D721Med (cell line): Measurements from ENCODE around the gene ALDH8A1.
A peak's percentile ranks its signal among the peaks of the same experiment; 100 is the strongest.

Experiments
- DNase-seq: peaks from one replicate; pipeline ENCODE4 v3.0.0; 2011; ENCODE audit warnings: low spot score; ENCODE audit not compliant: insufficient read length
- FAIRE-seq: peaks from 2 replicates; lab custom pipeline; 2011; peaks lifted over from hg19 to GRCh38; lab: Jason Lieb, UNC
- TF ChIP-seq, protein P1 (sequence below): IDR thresholded peaks from 2 replicates; pipeline ENCODE4 v1.5.1; 2012; ENCODE audit warnings: mild to moderate bottlenecking, control low read depth; ENCODE audit not compliant: insufficient read depth; ENCODE audit errors: missing control alignments

The ALDH8A1 gene

DNA sequence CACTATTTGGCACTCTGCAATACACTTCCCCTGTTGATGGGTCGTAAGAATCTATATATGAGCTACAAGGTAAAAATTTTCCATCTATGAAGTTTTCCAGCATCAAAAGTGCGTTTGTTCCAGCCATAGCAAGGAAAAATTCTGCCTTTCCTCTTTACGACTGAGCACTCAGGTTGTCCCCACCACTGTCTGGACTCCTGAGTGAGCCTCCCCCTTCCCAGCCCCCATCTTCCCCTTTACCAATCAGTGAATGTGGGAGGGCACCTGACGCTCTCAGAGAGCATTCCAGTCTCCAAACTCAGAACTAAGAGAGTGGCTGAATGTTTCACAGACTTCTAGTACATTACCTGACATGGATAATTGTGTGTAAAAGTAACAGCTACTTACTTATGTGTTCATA lies at the start of gene ALDH8A1:
TSS of gene ALDH8A1 (minus strand) at position 175 of the 400 bp plus-strand sequence. CDS start at position 127, 48 bp downstream.
- DNase-seq = no peak
- FAIRE-seq = no peak

DNA sequence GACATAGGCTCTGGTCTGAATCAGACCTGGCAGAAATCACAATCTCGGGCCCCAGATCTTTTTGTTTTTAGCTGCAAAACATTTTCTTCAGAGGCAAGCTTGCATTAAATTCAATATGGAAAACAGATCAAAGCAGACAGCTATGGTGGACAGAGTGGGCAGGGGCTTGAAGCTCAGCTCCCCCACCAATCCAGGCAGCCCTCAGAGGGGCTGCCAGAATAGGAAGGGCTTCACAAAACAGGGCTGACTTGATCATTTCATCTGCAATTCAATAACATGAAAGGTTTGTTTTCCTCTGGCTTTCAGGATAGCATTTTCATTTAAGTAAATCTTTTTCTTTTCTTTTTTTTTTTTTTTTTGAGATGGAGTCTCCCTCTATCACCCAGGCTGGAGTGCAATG lies 49.2 kb upstream of the ALDH8A1 start:
- no peak for FAIRE-seq
- no peak for DNase-seq

More for the DNA sequence above, at the start of gene ALDH8A1:
- TF ChIP-seq, protein P1, sequence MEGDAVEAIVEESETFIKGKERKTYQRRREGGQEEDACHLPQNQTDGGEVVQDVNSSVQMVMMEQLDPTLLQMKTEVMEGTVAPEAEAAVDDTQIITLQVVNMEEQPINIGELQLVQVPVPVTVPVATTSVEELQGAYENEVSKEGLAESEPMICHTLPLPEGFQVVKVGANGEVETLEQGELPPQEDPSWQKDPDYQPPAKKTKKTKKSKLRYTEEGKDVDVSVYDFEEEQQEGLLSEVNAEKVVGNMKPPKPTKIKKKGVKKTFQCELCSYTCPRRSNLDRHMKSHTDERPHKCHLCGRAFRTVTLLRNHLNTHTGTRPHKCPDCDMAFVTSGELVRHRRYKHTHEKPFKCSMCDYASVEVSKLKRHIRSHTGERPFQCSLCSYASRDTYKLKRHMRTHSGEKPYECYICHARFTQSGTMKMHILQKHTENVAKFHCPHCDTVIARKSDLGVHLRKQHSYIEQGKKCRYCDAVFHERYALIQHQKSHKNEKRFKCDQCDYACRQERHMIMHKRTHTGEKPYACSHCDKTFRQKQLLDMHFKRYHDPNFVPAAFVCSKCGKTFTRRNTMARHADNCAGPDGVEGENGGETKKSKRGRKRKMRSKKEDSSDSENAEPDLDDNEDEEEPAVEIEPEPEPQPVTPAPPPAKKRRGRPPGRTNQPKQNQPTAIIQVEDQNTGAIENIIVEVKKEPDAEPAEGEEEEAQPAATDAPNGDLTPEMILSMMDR = no peak

DNA sequence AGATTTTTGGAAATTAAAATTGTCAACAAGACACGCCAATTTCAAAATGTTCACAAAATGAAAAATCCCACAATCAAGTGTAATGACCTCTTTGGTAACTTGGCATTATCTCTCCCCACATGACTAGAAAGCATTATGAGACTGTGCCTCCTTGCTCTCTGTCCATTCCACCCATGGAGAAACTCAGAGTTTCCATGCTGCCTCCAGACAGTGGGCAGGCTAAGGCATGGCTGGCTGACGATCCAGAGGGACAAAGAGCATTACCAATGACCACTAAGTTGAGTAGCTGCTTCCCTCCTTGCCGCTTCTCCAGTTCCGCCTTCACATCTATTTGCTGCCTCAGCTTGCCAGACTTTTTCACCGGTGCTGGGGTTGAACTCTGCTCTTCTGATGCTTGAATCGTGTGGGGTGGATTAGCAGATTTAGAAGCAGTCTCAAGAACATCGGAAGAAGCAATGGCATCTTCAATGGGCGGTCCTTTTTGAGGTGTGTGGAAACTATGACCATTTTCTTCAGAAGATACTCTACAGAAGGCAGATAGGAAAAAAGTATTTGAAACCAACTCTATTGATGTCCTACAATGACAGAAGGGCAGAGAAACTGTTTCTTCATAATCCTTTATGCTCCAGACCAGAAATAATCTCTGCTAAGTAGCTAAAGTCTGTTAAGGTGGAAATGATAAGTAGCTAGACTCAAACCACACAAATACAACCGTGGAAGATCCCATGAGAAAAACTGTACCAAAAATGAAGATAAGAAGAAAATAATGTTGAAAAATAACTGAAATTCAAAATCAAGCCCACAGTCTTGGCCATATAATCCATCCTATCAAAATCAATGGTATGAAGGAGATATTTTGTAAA lies 47.5 kb upstream of the ALDH8A1 start:
- peak; percentile 94 for FAIRE-seq
- DNase-seq = no peak
- TF ChIP-seq, protein P1 = no peak

More for the DNA sequence above, 49.2 kb upstream of the ALDH8A1 start:
- TF ChIP-seq, protein P1 = no peak

GRCh38 chr6:134995536-134995935 lies 45.6 kb upstream of the ALDH8A1 start:
- no peak for DNase-seq
- no peak for FAIRE-seq
- TF ChIP-seq, protein P1 = no peak

DNA sequence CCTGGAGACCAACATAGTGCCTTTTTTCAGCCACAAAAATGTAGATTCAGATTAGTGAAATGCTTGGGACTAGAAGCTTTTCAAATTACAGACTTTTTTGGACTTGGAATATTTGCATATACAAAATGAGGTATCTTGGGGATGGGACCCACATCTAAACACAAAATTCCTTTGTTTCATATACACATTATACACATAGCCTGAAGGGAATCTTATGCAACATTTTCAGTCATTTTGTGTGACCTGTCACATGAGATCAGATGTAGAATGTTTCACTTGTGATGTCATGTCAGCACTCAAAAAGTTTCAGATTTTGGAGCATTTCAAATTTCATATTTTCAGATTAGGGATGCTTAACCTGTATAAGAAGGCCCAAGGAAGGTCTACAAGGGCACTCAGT lies 44.5 kb upstream of the ALDH8A1 start:
- DNase-seq = no peak
- TF ChIP-seq, protein P1 = no peak
- peak; percentile 29 for FAIRE-seq

- DNase-seq (no peak), FAIRE-seq (no peak)
- TF ChIP-seq, protein P1 = no peak
These were observed 42.3 kb upstream of the ALDH8A1 start for GRCh38 chr6:134992155-134992554.

- FAIRE-seq = no peak
These were observed 40.4 kb upstream of the ALDH8A1 start for GRCh38 chr6:134990262-134990661.

More at GRCh38 chr6:134990262-134990661, 40.4 kb upstream of the ALDH8A1 start:
- DNase-seq = no peak
- TF ChIP-seq, protein P1 = no peak
